ENCODE data around the gene PHACTR4. TPM values are rescaled to one million over a fixed set of nuclear protein-coding genes. Genes with fewer than 3 reads are reported as not detected.
"Not testable (repeated sequence)": the region's sequence is repeated elsewhere in the genome, so short reads cannot be mapped to it uniquely, and the experiment has no call there.

Gene PHACTR4
- total RNA-seq, 6 donors from 2014 or later, result 28.8 to 38.7 (median 33.9) TPM

GRCh38 chr1:28339551-28339950 is 30.0 kb upstream of the PHACTR4 start:
- TF ChIP-seq EP300 (IDR thresholded peaks at IDR 0.05), result no peak
- TF ChIP-seq POLR2AphosphoS5 (IDR thresholded peaks at IDR 0.05), result no peak
- TF ChIP-seq CTCF (IDR thresholded peaks at IDR 0.05), result no peak
- no peak for TF ChIP-seq POLR2A (IDR thresholded peaks at IDR 0.05)
- H3K27me3 ChIP-seq, result no peaks in the 10 kb centered on the region
- ATAC-seq (ENCODE audit: low FRiP score in 2 of 2) (no peak), DNase-seq (no peak)
- peaks cover 0 to 14% (median 13%) of the 10 kb centered on the region in 4 donors for H3K36me3 ChIP-seq
- no peaks in the 10 kb centered on the region for H3K4me1 ChIP-seq
- 86 to 90% methylated on average over 10 of the region's 10 CpGs for WGBS, 2 donors
- H3K4me3 ChIP-seq, result no peak overlapping the region
- H3K9me3 ChIP-seq, result no peaks in the 10 kb centered on the region
- no peak overlapping the region for H3K27ac ChIP-seq

GRCh38 chr1:28340221-28340974 is 29.1 kb upstream of the PHACTR4 start:
- Histone ChIP-seq H3K36me3 (peaks cover 0 to 6% (median 5%) of the 10 kb centered on the region in 4 donors), H3K27me3 (no peaks in the 10 kb centered on the region), H3K4me3 (no peak overlapping the region), H3K27ac (no peak overlapping the region), H3K4me1 (no peaks in the 10 kb centered on the region), H3K9me3 (no peaks in the 10 kb centered on the region)
- DNase-seq (no peak), ATAC-seq (ENCODE audit: low FRiP score in 2 of 2) (no peak)
- TF ChIP-seq CTCF (IDR thresholded peaks at IDR 0.05), result no peak
- TF ChIP-seq EP300 (IDR thresholded peaks at IDR 0.05), result no peak
- TF ChIP-seq POLR2A (IDR thresholded peaks at IDR 0.05), result no peak
- TF ChIP-seq POLR2AphosphoS5 (IDR thresholded peaks at IDR 0.05), result no peak
- 88 to 89% methylated on average over 4 of the region's 4 CpGs for WGBS, 2 donors

- DNase-seq, result no peak
- ATAC-seq (ENCODE audit: low FRiP score in 2 of 2), result no peak
- no peaks in the 10 kb centered on the region for H3K9me3 ChIP-seq
- no peaks in the 10 kb centered on the region for H3K4me1 ChIP-seq
- no peaks in the 10 kb centered on the region for H3K36me3 ChIP-seq
- TF ChIP-seq POLR2AphosphoS5 (IDR thresholded peaks at IDR 0.05), result no peak
- TF ChIP-seq EP300 (IDR thresholded peaks at IDR 0.05), result no peak
- no peak for TF ChIP-seq POLR2A (IDR thresholded peaks at IDR 0.05)
- TF ChIP-seq CTCF (IDR thresholded peaks at IDR 0.05), result no peak
- no peak overlapping the region for H3K27ac ChIP-seq
- WGBS, 2 donors, result 93 to 98% methylated on average over 2 of the region's 2 CpGs
- no peaks in the 10 kb centered on the region for H3K27me3 ChIP-seq
- H3K4me3 ChIP-seq, result no peak overlapping the region
These were observed 27.9 kb upstream of the PHACTR4 start for GRCh38 chr1:28341591-28341990.

- Histone ChIP-seq H3K9me3 (no peaks in the 10 kb centered on the region), H3K4me3 (no peak overlapping the region), H3K27ac (no peak overlapping the region), H3K27me3 (no peaks in the 10 kb centered on the region), H3K36me3 (no peaks in the 10 kb centered on the region), H3K4me1 (no peaks in the 10 kb centered on the region)
- TF ChIP-seq POLR2AphosphoS5 (IDR thresholded peaks at IDR 0.05) (no peak), POLR2A (IDR thresholded peaks at IDR 0.05) (no peak), CTCF (IDR thresholded peaks at IDR 0.05) (no peak), EP300 (IDR thresholded peaks at IDR 0.05) (no peak)
- DNase-seq (no peak), ATAC-seq (ENCODE audit: low FRiP score in 2 of 2) (no peak)
- WGBS, 2 donors, result 99 to 100% methylated on average over 2 of the region's 2 CpGs
These were observed 26.1 kb upstream of the PHACTR4 start for GRCh38 chr1:28343405-28343804.

GRCh38 chr1:28353248-28353810 is 16.2 kb upstream of the PHACTR4 start:
- ATAC-seq (ENCODE audit: low FRiP score in 2 of 2); H3K27me3 ChIP-seq; H3K9me3 ChIP-seq; H3K36me3 ChIP-seq; H3K4me3 ChIP-seq; H3K27ac ChIP-seq; H3K4me1 ChIP-seq; DNase-seq: not testable (repeated sequence)
- 83 to 86% methylated on average over 8 of the region's 8 CpGs for WGBS, 2 donors
